T-helper 2 cell (primary cell): Measurements from ENCODE around the gene SAMMSON.
A peak's percentile ranks its signal among the peaks of the same experiment; 100 is the strongest.

Experiments used
- DNase-seq, 5 experiments: peaks; one replicate each; pipeline versions ENCODE4 v3.0.0 to v3.0.0-alpha.2; 2012 to 2022

Gene SAMMSON

DNA sequence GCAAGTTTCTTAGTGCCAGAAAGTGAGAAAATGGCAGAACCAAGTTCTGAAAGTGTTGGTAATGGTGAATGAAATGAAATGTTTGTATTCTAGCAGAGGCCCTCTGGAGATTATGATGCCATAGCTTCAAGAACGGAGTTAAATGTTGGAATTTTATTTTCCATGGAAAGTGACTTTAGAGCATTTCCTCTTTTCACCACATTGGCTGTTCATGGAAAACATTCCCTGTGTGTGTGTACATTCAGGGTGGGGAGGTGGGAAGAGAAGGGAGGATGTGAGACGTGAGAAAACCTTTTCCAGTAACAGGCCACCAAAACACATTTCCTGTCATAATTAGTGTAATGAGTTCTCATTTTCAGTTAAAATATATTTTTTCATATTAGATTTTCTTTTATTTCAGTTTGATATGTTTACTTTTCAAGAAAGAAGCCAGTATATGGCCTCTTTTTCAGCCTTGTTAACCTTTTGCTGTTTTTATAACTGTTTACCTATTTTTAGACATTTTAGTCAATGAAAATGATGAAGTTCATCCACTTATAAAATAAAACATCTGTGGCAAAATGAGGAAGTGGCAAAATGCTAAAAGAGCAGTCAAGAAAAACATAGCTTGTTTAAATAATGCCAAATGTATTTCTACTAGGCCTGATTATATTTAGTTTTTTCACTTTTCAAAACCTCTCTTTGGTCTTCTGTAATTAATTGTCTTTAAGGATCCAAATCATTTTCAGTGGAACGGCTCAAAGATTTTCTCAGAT lies 21.6 kb downstream of the SAMMSON start:
- no peak for DNase-seq

DNA sequence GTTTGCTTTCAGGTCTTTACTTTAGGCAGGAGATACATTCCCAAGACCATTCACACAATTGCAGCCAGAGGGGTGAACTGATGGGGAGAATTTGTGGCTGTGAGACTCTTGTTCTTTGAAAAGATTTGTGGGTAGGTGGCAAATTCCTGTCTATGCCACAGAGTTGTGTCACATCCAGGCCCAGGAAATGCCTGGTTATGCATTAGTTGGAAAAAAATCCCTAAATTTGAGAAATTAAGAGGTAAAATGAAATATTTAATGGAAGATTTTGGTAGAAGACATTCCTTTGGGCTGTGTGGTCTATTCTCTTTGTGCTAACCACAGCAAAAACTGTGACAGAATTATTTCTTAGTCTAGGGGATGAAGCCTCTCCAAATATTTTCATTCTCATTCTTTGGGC lies 28.8 kb downstream of the SAMMSON start:
- DNase-seq: no peak

DNA sequence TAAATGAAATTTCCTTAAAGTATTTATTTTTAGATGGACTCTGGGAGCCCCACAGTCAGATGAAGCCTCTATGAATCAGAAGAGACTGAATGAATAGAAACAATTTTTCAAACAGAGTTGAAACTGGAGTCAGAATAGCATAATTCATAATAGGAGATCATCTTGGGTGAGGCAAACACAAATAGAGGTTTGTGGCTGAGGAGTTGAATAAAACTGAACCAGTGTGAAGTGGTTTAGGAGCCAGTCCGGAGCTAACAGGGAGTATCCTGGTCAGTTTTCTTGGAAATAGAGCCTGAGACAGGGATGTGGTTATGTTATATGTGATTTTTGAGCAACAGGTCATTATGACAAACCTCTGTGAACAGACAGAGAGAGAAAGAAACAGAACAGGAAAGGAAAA lies 39.2 kb downstream of the SAMMSON start:
- no peak for DNase-seq

DNA sequence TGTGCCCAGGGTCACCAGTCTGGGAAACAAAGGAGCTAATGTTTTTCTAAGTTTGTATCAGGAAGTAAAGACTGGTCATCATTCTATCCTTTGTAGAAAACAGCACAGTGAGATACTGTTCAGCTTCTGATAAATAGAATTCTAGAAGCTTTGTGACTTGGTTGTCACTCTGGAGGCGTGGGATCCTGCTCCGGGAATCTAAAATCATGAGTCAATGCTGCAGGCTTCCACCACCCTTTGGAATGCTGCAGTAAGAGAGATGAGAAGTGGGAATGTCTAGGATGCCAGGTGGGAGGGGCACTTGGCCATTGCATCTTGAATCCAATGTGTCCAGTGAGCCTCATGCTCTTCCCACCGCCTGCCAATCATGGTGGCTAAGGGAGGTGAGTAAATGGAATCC lies 40.9 kb downstream of the SAMMSON start:
- DNase-seq: no peak

DNA sequence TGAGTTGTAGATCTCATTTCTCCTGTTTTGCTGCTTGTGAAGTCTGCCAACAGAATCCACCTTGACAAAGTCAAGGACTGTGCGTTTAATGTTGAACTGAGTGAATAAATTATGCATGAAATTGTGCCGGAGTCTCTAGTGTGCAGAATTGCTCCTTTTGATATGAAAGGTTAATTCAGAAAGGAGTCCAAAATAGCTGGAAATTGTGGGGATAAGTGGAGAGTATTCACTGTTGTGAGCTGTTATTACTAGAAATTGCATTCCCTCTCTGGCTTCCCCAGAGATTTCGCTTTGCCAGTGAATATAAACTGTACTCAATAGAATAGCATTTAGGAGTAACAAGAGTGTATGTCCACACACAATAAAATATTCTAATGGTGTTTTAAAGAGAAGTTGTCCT lies 43.1 kb downstream of the SAMMSON start:
- DNase-seq: no peak

DNA sequence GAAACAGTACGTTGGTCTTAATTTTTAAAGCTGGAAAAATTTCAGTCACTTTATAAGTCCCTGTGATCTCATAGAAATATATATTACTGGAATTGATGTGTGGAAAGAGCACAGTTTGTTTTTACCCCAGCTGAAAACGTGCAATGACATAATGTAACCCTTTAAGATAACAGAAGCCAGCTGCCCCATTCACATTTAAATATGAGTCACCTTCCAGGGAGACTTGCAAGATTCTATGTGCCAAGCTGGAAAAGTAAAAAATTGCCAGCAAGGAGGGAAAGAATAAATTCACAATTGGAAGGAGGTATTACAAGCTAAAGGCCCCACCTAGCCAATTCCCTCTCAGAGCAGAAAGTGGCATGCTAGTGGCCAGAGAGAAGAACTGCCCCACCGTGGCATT lies 50.2 kb downstream of the SAMMSON start:
- DNase-seq: no peak

DNA sequence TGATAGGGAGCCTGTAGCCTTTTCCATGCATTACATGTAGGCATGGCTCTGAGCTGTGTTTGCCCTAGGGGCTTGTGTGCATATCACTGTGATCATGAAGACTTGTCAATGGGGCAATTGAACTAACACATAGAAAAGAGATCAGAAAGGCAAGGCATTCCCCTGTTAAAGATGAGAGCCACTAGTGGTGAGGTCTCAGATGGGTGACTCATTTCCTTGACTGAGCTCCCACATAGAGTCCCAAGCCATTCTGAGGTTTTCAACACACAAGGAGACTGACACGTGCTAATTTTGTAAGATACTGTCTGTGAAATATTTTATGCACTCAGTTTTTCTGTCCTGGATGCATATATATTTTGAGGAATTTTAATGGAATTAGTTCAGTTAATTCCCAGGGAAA lies 53.8 kb downstream of the SAMMSON start:
- no peak for DNase-seq

DNA sequence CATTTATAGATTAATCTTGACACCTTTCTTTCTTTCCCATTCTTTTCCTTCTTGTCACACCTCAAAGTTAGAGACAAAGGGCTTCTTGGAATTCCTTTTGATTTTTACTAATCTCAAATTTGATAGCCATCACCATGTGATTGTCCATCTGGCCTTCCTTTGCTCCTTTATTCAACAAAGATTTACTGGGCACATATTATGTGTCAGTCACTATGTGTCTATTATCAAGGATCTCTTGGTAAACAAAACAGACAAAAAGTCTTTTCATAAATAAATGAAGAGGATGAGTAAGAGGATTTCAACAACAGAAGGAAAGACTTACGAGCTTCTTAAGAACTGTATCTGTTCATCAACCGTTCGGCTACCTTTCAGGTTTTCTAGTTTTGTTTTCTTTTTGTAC lies 56.5 kb downstream of the SAMMSON start:
- DNase-seq: no peak

DNA sequence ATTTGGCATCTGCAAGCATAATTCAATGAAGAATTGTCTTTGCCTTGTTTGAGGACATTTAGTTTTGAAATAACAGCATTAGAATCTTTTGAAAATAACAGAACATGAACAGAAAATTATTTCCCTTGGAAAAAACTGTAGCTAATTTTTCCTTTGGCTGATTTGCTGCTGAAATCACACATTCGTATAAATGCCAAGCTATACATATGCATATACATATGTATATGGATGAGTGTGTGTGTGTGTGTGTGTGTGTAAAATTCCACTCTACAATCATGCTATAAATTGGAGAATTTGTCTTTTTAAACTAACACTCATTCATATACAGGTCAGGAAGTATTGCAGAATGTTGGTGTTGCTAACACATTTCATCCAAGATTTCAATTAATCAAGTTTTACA lies 57.9 kb downstream of the SAMMSON start:
- DNase-seq: no peak

DNA sequence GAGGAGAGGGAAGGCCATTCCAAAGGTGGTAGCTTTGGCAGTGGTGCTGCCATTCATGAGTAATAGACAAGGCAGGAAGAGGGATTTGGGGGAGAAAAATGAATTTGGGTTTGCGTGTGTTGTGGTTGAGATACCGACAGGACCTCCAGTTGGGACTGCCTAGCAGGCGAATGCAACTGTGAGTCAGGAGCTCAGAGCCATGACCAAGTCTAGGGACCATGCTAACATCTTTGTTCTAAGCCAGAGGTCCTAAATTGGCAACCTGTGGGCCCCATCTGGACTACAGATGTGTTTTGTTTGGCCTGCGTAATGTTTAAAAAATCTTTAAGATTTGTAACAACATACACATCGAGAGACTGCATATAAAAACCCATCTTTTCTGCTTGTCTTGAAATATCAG lies 61.6 kb downstream of the SAMMSON start:
- DNase-seq: no peak

DNA sequence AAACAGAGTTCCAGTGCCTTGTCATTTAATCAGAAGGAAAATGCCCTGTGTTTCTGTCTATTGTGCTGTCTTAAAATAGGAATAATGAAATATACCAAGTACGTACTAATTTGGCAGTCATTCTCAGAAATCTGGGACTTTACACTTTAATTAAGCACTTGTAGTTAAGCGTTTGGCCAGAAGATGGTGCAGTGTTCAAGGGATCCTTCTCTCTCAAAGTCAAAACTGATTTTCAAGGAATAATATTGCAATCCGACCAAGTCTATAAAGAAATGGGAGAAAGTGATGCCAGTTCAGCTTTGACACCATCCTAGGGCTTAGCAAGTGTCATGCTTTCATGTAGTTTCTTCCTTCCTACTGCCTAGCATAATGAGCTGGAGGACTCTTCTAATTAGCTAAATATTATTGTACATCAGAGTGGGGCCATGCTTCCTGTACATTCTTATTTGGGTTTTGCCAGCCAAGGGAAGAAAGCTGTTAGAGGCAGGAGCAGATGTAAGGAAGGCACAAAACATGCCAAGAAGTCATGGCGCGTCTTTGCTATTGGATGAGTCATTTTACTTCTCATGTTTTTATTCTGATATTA lies 64.8 kb downstream of the SAMMSON start:
- peak in 1 of 5 experiments; percentile 3 for DNase-seq

DNA sequence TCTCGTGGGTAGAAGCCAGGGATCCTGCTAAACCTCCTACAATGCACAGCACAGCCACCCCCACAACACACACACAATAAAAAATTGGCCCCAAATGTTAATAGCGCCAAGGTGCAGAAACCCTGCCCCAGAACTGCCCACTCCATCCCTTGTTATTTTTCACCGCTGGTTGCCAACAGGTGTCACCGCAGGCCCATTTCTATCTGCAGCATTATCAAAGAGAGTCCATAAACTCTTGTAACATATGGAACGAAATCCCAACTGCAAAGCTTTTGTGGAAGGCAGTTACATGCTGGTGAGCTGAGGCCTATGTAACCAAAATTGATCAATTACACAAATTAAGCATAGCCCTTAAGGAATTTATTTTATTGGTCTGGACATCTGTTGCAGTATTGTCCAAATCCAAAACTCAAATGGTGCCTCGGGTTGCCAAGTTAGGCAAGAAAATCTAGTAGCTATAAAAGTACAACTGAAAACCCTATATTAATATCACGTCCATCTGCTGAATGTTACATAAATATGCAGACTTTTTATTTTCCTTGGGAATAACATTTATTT lies 66.2 kb downstream of the SAMMSON start:
- DNase-seq: no peak

DNA sequence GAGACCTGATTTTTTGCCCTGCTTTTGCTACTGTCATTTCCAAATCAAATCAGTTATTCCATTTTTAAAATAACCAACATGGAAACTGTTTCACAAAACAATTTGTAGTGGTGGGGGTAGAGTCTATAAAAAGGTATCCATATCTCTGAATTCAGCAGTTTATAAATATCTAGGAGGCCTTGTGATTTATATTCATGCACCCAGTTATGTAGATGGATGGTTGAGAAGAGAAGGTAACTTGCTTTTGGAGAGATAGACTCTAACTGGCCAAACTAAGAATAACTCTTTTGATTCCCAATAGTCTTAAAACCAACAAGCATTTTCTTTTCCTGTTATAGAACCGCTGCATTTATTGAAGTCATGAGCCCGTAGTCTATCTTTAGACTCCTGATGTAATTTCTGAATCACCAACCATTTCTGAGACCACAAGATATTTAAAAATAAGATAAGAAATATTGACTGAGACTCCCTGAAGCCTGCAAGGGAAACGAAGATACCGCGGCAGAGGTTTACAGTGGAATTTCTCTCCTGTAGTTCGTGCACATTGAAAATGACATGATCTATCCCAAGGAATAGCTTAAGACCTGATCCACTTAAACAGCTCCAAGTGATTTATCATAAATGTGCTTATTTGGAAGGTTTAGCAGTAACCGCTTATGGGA lies 68.5 kb downstream of the SAMMSON start:
- no peak for DNase-seq

DNA sequence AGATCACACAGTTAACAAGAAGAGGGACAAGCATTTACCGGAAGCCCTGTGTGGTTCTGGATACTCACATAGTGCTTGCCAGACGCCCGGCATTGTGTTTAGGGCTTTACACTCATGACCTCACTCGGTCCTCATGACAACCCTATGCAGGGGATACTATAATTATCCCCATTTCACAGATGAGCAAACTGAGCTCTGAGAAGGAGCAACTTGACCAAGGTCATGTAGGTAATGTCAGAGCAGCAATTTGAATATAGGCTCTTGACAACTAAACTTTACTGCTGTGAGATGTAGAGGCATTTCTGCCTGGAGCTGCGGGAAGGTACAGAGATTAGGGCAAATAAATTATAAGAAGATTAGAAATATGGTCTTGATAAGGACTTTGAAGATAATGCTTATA lies 70.0 kb downstream of the SAMMSON start:
- no peak for DNase-seq

DNA sequence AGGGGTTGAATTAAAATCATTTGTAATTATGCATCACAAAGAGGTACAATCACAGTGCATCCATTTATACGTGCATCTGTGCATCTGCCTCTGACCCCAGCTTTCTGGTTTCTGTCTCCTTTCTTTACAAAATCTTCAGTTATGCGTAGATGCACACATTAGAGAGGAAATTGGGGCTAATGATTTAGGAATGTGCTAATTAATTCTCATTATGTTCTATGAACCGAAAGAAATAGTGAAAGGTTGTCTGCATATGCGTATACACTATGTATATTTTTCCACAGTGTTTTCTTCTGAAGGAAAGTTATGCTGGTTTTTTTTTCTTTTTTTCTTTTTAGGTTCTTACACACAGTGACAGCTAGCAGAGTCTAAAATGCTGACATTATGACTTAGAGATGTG lies 71.6 kb downstream of the SAMMSON start:
- DNase-seq: no peak

DNA sequence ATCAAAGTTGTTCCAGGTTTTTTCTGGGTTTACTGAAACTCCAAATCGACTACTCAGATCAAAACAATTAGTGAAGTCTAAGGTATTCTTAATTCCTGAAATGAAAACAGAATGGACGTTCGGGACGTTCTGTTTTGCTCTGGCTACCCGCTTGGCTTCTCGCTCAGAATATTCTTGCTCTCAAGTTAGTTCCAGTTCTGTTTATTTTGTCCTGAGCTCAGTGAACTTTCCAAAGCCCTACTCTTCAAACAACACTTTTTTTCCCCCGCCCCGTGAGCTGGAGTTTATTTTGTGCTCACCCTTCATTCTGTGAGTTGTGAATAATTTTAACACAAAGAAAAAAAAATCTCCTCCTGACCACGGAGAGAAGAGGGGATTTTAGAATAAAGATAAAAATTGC lies 72.6 kb downstream of the SAMMSON start:
- no peak for DNase-seq

DNA sequence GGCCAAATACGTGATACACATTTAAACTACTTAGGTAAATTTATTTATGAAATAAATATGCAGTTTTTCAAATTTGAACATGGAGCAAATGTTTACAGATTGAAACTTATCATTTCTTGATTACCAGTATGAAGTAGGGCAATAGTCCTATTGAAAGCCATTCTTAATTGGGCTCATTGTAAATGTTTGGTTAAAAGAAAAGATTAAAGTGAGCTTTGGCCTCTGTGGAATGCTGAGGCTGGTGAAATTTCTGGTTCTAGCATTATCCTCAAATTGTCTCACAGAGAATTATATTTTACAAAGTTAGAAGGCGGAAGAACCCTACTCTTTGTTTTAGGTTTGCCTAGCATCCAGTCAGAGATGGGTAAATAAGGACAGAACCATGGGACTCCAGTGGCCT lies 73.2 kb downstream of the SAMMSON start:
- no peak for DNase-seq

DNA sequence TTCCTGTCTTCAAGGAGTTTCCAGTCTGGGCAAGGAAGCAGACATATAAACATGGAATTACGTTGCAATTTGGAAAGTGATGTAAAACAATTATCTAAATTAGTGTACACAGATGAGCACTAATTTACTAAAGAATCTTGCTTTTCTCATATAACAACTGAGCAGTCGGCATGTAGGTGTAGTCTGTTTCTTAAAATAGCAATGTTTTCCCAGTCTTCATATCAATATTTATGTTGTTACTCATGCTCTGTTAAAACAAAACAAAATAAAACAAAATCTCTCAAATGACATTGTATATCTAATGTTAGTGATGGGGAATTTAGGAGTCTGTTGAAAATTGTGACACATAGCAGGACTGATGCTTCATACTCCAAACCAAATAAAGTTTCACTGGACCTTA lies 75.6 kb downstream of the SAMMSON start:
- DNase-seq: no peak

DNA sequence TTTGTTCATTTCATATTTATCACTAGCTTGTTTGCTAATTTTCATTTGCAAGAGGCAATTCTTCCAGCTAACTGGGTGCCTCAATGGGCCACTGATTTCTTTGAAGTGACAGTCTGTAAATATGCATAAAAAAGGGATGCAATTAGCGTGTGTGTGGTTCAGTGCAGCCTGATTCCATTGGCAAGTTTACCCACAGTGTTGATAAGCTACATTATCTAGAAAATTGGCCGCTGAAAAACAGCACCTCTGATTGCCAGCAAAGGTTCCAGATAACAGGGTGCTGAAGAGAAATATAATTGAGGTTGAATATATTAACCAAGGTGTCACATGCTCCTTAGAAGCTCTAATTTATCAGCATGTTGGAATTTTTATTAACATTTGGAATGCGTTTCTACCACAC lies 76.9 kb downstream of the SAMMSON start:
- no peak for DNase-seq

DNA sequence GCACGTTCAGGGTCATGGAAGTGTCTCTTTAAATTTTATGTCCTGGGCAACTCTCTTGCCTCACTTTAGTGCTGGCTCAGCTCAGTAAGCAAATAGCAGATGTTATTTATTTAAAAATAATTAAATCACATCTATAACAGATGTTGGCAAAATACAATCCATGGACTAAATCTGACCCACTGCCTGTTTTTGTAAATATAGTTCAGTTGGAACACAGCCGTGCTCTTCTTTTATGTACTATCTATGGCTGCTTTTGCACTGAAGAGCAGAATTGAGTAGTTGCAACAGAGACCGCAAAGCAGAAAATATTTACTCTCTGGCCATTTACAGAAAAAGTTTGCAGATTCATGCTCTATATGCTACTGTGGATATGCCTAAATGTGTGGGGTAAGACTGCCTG lies 79.2 kb downstream of the SAMMSON start:
- DNase-seq: no peak

DNA sequence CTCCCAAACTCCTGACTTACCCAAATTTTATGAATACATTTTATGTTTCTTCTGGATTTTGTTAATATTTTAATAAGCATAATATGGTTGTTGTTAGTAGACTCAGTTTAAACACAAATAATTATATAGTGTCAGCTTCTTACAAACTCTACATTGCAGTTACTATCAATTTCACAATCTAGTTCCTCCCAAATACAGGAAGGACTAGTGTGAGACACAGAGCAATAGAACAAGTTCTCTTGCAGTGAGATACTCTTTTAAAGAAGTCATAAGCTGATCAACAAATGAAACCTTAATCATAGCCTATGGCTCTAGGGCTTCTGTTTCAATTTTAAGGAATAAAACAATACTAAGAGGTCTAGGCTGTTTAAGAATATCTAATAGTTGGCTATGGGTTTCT lies 86.1 kb downstream of the SAMMSON start:
- no peak for DNase-seq

DNA sequence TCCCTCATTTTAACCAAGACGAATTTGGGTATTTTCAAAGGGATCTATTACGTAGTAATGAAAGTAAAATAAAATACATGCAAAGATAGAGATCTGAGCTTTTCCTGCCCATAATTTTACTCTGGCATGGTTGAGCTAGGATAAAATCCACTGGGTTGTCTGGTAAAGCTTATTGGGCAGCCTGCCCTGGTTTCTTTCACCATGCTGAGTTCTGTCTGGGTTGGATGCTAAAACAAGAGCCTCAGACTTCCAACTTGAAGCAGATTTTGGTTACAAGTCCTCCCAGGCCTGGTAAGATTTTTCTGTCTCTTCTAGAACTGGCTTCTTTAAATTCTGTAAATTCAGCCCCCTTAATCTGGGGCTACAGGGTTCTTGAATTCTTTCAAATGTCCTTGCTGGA lies 86.8 kb downstream of the SAMMSON start:
- no peak for DNase-seq

DNA sequence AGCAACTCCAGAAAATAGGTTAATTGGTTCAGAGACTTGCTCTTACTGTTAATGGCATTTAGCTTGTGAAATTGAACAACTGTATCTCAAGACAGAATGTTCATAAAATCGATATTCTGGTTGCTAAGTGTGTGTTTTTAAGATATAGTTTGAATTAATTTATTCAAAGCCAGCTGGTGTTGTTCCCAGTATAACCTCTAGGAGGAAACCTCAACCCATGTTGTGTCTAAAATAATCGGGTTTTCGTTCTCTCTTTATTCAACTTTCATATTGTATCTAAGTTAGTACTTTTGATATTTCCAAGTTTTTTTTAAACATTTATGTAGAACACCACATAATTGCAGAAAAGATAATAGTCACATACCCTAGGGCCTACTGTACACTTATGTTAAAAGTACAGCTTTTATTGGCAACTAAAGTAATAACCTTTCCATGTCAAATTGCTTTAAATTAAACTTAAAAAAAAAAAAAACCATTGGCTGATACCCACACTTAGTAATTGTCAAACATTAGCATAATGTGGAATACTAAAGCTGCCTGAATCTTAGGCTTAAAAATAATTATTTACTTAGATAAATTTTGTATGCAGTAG lies 90.9 kb downstream of the SAMMSON start:
- no peak for DNase-seq

DNA sequence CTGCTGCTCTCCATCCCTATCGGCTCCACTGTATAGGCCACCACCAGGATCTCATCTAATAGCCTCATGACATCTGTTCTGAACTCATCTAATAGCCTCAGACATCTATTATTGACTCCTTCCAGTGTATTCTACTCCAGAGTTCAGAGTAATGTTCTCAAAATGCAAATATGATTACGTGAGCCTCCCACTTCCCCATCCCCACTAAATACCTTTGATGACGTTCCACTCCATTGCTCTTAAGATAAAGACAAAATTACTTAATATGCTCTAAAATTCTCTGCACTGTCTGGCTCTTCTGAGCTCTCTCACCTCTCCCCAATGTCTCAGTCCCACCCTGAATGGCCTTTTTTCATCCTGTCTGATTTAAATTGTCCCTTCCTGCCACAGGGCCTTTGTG lies 94.7 kb downstream of the SAMMSON start:
- no peak for DNase-seq
